ENCODE data around the gene GPBAR1.

DNA sequence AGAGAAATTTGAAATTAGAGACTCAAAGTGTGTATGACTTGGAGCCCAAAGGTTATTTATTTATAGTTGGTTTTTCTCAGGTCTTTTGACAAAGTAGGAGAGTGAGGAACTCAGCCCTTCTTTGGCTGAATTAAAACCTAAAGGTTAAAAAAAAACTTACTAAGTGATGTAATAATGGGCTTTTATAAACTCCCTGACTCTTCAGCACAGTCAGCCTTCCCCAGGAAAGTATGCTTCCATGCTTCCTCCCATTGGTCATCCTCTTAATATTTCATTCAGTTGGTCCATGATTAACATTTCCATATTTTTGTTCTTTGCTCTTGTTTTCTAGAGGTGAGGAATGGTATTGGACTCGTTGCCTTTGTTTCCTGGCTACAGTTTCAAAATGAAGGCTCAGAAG is 36.6 kb upstream of the GPBAR1 start:
- TF ChIP-seq, protein P1, sequence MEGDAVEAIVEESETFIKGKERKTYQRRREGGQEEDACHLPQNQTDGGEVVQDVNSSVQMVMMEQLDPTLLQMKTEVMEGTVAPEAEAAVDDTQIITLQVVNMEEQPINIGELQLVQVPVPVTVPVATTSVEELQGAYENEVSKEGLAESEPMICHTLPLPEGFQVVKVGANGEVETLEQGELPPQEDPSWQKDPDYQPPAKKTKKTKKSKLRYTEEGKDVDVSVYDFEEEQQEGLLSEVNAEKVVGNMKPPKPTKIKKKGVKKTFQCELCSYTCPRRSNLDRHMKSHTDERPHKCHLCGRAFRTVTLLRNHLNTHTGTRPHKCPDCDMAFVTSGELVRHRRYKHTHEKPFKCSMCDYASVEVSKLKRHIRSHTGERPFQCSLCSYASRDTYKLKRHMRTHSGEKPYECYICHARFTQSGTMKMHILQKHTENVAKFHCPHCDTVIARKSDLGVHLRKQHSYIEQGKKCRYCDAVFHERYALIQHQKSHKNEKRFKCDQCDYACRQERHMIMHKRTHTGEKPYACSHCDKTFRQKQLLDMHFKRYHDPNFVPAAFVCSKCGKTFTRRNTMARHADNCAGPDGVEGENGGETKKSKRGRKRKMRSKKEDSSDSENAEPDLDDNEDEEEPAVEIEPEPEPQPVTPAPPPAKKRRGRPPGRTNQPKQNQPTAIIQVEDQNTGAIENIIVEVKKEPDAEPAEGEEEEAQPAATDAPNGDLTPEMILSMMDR (IDR thresholded peaks at IDR 0.05) = no peak
- TF ChIP-seq POLR2A (IDR thresholded peaks at IDR 0.05) (no peak), POLR2AphosphoS5 (IDR thresholded peaks at IDR 0.05) (no peak)

Data from prostate gland (tissue), 2 donors.